ENCODE data around the gene PTK6.
A peak's percentile ranks its signal among the peaks of the same experiment; 100 is the strongest.
"Not testable (repeated sequence)": the region's sequence is repeated elsewhere in the genome, so short reads cannot be mapped to it uniquely, and the experiment has no call there.

Gene PTK6

DNA sequence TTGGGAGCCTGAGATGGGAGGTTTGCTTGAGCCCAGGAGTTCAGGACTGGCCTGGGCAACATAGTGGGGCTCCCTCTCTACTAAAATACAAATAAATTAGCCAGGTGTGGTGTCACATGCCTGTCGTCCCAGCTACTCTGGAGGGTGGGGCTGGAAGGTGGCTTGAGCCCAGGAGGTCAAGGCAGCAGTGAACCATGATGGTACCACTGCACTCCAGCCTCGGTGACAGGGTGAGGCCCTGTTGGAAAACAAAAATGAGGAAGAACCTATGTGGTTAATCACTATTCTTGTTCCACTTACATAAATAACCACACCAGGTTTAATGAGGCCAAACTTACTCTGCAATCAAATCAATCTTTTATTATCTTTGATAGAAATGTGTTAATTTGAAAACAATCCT is 11.2 kb downstream of the PTK6 start:
- DNase-seq = no peak

DNA sequence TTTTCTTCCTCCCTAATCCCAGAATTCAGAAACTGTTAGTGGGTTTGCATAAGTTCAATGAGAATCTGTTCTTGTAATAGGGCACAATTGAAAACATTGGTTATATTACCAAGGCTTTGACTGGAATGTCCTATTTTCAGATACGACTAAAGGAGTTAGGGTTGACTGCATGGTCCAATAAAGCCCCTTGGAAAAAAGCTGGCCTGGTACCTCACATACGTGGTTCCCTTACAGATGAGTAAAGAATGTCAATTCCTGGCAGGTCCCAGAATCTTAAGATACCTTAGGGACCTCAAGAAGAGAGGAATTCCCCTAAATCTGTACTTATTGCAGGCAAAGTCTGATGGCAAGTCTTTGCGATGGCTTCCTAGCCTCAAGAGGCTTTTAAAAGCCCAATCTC is 12.0 kb downstream of the PTK6 start:
- DNase-seq = no peak

DNA sequence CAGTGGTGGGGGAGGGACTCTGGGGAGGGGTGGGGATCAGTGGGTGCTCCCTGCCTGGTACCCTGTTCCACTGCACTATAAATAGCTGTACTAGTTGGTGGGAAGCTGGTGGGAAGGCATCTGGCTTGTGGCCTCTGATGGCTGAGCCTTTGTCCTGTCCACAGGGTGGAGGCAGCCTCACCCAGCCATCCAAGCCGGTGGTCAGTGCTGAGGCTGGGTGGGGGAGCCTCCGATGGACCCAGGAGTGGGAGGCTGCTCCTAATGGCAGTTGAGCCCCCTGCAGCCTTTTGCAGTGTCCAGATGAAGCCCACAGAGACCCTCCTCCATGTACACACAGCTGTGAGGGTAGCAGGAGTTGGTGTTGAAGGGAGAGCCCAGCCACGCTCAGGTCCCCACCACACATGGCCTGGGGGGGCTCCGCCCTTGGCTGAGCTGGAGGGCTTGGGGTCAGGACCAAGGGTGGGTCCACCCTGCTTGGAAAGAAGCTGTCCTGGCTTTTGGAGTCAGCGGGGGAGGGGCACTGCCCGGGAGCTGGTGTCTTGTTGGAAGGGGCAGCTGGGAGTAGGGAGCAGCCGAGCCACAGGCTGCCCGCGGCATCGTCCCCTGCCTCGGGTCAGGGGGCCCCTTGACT is 14.1 kb downstream of the PTK6 start:
- no peak for DNase-seq

DNA sequence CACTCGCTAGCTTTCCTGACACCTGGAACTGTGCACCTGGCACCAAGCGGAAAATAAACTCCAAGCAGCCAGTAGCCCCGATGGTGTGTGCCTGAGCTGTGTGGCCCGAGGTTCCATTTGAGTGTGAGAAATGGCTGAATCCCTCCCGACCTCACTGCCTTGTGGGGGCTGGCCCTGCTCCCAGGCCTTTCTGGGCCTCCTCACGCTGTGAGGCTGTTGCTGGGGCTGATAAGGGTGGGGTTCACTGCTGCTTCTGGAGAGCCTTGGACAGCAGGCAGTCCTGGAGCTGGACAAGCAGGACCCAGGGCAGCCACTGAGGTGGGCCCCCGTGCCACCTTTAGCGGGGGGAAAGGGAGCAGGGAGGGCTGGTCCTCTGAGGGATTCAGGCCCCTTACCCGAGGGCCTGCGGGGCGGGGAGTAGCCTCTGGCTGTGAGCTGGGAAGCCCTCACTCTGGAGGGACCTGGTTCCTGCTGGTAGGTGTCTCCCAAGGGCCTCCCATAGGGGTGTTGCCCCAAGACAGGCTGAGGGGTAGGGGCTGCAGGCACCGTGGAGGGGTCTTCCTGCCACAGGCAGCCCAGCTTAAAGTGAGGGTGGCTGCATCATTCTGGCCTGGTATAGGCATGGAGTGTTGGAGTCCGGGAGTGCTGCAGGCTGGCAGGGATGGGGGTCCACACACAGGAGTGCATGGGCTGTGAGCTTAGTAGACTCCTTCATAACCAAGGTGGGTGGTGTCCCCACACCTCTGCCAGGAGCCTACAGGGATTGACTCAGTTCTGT is 14.9 kb downstream of the PTK6 start:
- DNase-seq = no peak

DNA sequence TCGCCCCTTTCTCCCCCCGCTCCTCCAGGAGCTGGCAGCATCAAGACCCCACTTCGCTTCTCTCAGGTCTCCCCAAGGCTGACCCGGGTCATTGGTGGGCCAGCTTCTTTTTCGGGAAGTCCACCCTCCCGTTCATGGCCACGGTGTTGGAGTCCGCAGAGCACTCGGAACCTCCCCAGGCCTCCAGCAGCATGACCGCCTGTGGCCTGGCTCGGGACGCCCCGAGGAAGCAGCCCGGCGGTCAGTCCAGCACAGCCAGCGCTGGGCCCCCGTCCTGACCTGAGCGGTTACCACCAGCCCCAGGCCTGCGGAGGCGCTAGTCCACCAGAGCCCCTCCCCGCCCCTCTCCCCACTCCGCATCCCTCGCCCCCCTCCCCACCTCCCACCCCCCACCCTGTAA is 15.6 kb downstream of the PTK6 start:
- no peak for DNase-seq

DNA sequence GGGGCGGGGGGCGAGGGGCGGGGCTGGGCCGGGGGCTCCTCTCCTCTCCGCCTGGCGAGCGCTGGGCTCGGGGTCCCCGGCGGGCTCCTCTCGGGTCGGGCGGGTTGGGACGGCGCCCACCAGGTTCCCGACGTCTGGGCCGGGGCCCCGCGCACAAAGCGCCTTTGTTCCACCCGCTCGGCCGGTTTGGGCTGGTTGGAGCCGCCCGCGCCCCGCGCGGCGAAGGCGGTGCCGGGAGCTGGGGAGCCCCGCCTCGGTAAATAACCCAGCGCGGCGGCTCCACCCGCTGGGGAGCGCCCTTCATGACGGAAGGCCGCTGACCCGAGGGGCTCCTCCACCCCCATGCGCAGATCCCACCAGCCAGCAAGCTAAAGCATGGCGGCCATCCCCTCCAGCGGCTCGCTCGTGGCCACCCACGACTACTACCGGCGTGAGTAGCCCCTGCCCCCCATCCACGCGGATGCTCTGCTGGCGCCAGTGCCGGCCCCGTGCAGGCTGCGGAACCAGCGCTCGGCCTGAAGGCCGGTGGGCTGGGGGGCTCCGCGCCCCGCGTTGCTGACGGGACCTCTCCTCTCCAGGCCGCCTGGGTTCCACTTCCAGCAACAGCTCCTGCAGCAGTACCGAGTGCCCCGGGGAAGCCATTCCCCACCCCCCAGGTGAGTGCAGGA is 16.1 kb downstream of the PTK6 start:
- peak; percentile 12 for DNase-seq

DNA sequence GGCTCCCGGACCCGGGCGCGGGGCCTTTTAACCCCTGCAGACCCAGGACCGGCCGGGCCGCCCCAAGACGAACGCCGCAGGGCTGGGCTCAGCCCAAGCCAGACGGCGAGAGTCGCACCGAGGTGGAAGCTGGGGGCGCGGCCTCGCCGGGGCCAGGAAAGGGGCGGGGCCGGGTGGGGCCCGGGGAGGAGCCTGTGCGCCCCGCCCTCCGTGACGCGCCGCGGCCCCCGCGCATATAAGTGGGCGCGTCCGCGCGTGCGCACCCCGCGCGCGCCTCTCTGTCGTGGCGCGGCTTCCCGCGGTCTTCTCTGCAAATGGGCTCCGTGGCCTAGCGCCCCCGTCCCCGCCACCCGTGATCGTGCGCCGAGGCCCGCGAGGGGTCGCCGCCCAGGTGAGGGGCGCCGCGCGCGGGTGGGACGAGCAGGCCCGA is 16.7 kb downstream of the PTK6 start, which contains the start of gene PPDPF:
TSS of gene PPDPF (plus strand) at position 262 of the 430 bp plus-strand sequence. CDS start 544 bp downstream, outside the sequence.
- DNase-seq = peak; percentile 12

DNA sequence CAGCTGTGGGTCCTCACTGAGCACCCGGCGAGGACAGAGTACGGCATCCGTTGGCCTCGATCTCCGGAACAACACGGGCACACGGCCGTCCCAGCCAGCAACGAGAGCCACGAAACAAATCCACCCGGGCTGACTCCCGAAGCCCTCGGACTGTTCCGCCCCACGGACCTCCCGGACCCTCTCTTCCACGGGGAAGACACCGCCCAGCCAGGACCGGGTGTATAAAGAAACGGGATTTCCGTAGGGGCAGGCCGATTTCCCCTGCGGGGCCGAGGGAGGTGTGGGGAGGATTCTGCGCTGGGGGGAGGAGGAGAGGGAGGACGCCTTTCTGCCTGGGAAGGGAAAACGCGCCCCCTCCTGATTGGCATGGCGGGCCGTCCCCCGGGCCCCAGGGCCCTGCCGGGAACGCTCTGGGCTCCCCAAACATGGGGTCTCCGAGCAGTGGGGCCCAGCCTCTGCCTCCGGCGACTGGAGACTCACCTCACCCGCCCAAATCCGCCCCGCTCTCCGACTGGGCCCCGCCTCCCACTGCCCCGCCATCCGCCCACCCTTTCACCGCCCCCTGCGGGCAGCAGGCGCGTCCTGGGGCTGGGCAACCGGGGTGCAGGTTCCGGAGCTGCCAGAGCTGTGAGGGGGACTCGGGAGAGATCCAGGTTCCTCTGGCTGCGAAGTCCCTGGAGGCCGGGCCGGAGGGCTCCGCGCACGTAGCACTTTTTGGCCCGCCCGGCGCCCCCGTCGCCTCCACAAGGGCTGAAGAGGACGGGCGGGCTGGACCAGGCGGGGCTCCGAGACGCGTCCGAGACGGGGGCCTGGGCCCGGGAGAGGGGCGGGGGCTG is 17.3 kb downstream of the PTK6 start:
- no peak for DNase-seq

DNA sequence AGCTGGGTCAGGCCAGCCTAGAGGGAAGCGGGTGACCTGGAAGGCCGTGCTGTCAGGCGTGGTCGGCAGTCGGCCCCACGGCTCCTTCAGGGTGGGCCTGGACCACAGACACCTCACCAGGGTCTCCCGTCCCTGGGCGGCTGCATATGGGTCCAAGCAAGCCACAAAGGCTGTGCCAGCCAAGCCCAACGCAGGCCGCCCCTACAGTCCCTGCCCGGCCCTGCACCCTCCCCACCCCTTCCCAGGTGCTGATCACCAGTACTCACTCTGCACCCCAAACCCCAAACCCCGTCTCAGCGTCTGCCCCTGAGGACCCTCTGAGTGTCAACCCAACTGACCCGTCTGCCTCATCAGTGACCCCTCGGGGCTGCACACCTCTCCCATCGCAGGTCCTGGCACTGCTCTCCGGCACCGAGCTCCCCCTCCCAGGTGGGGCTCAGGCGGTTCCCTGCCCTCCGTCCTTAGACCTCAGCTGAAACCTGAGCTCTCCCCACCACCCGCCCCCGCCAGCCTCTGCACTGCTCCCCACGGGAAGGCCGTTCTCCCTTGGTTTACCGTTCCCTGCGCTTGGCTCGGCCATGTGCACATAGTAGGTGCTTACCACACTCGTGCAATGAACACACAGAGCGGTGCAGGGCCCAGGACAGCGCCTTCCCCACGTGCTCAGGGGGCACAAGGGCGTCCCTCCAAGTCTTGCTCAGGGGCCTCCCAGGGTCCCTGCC is 18.1 kb downstream of the PTK6 start:
- no peak for DNase-seq

DNA sequence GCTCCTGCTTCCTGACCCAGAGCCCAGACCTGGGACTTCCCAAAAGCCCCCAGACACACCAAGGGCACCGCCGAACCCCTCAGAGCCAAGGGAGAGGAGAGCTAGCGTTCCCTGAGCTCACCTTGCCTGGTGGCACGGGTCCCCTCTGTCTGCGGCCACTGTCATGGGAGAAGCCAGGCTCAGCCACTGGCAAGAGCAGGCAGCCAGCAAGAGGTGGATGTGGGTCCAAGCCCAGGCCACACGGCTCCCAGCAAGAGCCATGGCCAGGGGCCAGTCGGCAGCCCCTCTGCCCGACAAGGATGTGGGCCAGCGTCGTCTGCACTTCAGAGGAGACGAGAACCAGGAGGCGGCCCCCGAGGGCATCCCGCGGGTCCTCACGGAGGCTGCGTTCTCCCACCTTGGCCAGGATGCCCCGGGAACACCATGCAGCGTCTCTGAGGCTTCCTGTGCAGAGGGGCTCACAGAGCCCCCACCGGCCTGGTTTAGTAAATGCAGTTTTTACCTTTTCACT is 18.8 kb downstream of the PTK6 start:
- DNase-seq = no peak

DNA sequence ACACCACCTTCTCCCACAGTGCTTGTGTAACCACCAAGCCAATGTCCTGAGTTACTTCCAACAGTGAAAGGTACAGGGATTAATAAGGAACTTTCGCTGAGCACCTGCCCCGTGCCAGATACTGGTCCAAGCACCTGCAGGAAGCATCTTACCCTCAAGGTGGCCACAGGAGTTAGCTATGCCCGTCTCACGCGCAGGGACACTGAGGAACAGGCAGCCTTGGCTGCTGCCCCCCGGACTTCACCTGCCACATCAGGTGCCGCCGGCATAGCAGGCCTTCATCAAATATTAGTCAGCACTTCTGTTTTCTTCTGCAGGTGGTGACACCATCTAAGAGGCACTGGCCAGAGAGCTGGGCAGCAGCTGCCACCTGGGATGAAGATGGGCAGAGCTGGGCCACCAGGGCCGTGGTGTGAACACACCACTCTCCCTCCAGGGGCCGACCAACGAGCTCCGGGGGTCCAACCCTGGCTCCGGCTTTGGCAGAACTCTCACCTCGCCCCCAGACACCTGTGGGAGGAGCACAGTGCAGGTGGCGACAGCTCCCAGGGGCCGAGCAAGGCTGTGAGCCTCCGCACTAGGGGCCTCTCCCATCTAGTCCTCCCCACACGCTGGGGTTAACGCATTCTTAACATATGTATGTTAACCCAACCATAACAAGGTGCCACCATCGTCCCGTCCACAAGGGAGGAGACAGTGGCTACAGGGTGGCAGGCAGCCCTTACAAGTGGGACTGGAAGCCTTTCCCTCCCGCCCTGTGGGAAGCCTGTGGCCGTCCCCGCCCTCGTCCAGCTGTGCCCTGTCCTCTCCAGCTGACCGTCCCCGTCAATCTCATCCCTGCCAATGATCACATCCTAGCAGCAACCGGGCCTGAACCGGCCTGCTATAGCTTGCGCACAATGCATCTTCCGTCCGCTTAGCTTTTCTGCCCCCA is 19.5 kb downstream of the PTK6 start:
- no peak for DNase-seq

DNA sequence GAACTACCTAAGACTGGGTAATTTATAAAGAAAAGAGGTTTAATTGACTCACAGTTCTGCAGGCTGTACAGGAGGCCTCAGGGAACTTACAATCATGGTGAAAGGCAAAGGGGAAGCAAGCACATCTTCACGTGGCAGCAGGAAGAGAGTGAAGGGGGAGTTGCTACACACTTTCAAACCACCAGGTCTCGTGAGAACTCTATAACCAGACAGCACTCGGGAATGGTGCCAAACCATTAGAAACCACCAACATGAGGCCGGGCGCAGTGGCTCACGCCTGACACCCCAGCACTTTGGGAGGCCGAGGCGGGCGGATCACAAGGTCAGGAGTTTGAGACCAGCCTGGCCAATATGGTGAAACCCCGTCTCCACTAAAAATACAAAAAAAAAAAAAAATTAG is 22.7 kb downstream of the PTK6 start:
- DNase-seq = not testable (repeated sequence)

DNA sequence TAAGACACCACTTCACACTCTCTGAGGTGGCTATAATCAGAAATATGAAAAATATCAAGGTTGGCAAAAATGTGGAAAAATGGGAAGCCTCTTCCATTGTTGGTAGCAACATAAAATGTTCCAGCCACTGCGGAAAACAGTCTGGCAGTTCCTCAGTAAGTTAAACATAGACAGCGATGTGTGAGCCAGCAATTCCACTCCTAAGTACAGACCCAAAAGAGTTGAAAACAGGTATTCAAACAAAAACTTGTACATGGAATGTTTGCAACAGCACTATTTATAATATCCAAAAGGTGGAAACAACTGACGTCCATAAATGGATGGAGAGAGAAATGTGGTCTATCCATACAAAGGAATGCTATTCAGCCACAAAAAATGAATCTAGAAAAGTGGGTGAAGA is 24.0 kb downstream of the PTK6 start:
- no peak for DNase-seq

DNA sequence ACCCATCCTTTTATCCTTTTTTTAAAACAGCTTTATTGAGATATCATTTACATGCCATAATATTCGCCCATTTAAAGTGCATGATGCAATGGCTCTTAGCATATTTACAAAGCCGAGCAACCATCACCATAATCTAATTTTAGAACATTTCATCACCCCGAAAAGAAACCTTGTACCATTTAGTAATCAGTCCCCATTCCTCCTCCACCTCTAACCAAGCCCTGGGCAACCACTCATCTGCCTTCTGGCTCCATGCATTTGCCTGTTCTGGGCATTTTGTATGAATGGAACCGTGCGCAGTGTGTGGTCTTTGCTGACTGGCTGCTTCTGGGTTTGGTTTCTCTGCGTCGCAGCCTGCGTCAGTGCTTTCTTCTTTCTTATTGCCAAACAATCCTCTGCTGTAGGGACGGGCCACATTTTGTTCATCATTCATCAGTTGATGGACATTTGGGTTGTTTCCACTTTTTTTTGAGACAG is 28.1 kb downstream of the PTK6 start:
- no peak for DNase-seq

DNA sequence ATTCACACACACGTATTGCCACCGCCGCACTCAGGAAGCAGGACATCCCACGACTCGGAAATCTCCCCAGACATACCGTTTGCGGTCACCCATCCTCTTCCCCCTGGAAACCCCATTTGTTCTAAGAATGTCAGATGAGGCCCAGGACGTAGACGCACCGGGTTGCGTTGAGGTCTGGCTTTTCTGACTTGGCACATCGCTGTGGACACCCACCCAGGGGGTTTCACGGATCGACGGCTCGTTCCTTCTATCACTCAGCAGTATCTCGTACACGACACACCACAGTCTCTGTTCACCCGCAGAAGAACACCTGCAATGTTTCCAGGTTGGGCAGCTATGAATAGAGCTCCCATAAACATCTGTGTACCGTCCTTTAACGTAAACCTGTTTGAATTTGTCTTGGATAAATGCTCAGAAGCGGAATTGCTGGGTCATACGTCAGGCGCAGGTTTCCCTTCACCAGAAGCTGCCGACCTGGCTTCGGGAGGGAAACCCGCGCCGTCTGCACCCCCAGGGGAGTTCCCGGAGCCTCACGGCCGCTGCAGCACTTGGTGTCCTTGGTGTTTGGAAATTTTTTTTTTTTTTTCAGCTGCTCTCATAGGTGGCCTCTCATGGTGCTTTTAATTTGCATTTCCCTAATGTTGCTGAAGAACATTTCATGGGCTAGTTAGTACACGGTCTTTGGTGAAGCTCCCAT is 29.0 kb downstream of the PTK6 start:
- DNase-seq = no peak

DNA sequence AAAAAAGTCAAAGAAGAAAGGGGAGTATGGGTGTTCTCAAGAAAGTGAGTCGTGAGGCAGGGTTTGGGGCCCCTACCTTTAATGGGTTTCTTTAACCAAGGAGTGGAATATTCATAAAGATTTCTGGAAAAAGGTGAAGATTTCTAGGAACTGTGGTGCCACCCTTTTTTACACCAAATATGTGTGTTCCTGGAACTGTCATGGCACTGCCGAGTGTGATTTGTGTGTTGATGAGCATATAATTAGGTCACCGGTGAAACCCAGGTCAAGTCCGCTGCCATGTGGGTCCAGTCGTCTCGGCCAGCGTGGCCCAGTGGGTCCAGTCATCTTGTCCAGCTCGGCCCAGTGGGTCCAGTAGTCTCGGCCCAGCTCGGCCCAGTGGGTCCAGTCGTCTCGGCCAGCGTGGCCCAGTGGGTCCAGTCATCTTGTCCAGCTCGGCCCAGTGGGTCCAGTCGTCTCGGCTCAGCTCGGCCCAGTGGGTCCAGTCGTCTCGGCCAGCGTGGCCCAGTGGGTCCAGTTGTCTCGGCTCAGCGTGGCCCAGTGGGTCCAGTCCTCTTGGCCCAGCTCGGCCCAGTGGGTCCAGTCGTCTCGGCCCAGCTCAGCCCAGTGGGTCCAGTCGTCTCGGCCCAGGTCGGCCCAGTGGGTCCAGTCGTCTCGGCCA is 30.0 kb downstream of the PTK6 start:
- DNase-seq = no peak

DNA sequence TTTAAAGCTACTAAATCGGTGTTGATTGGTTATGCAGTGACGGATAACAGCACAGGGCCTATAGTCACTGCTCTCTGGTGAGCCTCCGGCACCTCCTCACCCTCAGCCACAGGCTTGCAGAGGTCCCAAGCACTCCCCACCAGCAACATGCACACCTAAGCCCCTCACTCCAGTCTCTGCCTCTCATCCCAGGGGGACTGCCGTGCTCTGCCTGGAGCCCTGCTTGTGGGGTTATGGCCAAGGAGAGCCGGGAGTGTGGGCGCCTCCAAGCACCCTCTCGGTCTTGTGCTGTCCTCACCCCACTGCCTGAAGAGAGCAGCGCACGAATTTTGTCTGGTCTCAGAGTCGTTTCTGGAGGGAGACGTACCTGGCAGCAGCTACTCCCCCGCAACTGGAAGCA is 31.5 kb downstream of the PTK6 start:
- no peak for DNase-seq

DNA sequence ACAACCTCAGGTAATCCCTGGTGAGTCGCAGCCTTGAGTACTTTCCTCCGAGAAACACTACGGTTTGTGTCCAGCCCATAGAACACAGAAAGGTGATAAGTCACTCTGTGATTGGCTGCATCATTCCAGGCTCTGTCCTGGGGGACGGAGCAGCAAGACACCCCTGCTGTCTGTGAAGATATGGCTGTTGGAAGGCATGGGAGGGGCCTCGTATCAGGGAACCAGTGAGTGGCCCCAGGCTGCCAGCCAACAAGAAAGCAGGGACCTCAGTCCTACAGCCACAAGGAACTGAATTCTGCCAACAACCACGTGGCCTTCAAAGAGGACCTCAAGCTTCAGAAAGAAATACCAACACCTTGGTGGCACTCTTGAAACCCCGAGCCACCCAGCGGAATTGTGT is 31.9 kb downstream of the PTK6 start:
- no peak for DNase-seq

DNA sequence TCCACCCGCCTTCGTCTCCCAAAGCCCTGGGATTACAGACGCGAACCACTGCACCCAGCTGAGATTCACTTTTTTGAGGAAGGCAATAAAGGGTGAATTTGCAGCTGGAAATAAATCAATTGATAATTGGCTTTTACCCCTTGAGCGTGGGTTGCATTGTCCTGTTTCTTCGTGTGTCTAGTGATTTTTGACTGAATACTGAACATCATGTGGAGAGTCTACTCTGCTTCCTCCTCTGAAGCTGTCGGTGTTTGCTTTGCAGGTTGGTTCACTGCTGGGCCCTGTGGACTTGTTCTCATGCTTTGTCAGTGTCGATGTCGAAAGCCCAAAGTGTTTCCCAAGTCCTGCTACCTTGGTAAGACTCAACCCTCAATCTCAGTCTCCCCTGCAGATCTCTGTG is 32.5 kb downstream of the PTK6 start:
- DNase-seq = no peak

DNA sequence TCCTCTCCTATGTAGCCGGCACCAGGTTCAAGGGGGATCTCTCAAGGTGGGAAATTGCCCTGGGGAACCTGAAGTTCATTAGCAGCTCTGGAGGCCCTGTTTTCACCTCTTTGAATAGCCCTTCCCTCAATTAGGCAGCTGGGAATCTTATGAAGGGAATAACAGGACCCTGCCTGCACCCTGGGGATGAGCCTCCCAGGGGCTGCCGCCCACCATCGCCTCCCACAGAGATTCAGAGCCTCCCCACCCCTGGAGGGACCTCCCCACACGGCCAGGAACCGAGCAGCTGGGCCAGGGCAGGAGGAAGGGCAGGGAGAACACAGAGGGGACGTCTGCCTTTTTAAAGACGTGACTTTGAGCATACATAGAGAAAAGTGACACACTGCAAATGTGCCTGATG is 33.7 kb downstream of the PTK6 start:
- DNase-seq = no peak
